Muscle of leg (tissue), 11 donors: ENCODE measurements around the gene MRPS14. TPM values are rescaled to one million over a fixed set of nuclear protein-coding genes. Genes with fewer than 3 reads are reported as not detected.
A peak's percentile ranks its signal among the peaks of the same experiment; 100 is the strongest.

Experiments used
- DNase-seq: peaks from one replicate; pipeline ENCODE4 v3.0.0; 2013
- H3K27ac ChIP-seq: one replicate; pipeline ENCODE4 v1.5.1; 2013; ENCODE audit warnings: mild to moderate bottlenecking, low read length, control low read depth
- H3K27me3 ChIP-seq: one replicate; pipeline ENCODE4 v1.6.1; 2013; ENCODE audit warnings: low read length; ENCODE audit not compliant: control insufficient read depth, insufficient read depth
- H3K36me3 ChIP-seq: one replicate; pipeline ENCODE4 v1.6.1; 2013; ENCODE audit warnings: low read length; ENCODE audit not compliant: control insufficient read depth, insufficient read depth
- H3K4me1 ChIP-seq: one replicate; pipeline ENCODE4 v1.6.1; 2013; ENCODE audit warnings: low read length; ENCODE audit not compliant: control insufficient read depth, insufficient read depth
- H3K4me3 ChIP-seq: one replicate; pipeline ENCODE4 v1.5.1; 2013; ENCODE audit warnings: low read length, control low read depth
- H3K9me3 ChIP-seq: replicated peaks from 2 replicates; pipeline ENCODE4 v1.6.1; 2013; ENCODE audit warnings: low read depth, low read length; ENCODE audit not compliant: control insufficient read depth
- WGBS: methylation state at CpG from one replicate; pipeline ENCODE4 v1.1.5; 2013; ENCODE audit warnings: missing lambda C conversion rate; ENCODE audit not compliant: insufficient coverage; 5-methylcytosine and 5-hydroxymethylcytosine counted together
- polyA plus RNA-seq, 8 donors: library from polyadenylated mRNA; unstranded; fragments of 120-200 nt; gene quantifications; one replicate each; pipeline versions ENCODE4 v1.2.1 to v1.2.3, GENCODE V29; 2013; ENCODE audit warnings: inconsistent platforms in 1 of 8, low replicate concordance in 1 of 8; ENCODE audit not compliant: insufficient read length in 8 of 8, insufficient read depth in 1 of 8
- total RNA-seq: library from RNA; stranded (reverse); fragments of 120-200 nt; gene quantifications from one replicate; pipeline ENCODE4 v1.2.4, GENCODE V29; 2013

MRPS14 gene
- total and polyA plus RNA-seq, 9 donors: 24.5 to 29.4 (median 26.2) TPM

DNA sequence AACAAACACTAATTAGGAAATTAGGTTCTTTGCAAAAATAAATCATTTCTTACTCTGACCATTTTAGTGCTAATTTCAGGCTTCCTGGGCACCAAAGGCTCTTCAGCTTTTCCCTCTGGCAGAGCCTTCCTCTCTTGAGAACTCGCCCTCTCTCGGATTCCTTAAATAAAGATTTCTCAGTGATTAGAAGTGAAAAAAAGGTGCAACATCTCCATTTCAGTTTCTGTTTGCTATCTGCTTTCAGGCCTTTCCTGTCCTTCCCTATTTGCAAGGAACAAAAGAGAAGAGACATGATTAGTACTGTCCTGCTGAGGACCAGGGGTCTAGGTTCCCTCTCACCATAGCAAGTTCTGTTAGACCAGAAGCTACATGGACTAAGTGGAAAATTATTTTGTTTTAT lies 51.3 kb downstream of the MRPS14 start:
- no CpG with 5 or more reads among the region's 2 CpGs for WGBS
- DNase-seq: no peak
- Histone ChIP-seq H3K9me3 (no peaks in the 10 kb centered on the region), H3K27me3 (no peaks in the 10 kb centered on the region), H3K4me3 (no peak overlapping the region), H3K27ac (no peak overlapping the region), H3K4me1 (peaks cover 2% of the 10 kb centered on the region), H3K36me3 (no peaks in the 10 kb centered on the region)

- Histone ChIP-seq H3K4me1 (peaks cover 2% of the 10 kb centered on the region), H3K9me3 (no peaks in the 10 kb centered on the region), H3K36me3 (no peaks in the 10 kb centered on the region), H3K4me3 (no peak overlapping the region), H3K27me3 (no peaks in the 10 kb centered on the region), H3K27ac (no peak overlapping the region)
- DNase-seq: no peak
Observed at GRCh38 chr1:174971466-174971865, 51.8 kb downstream of the MRPS14 start.

DNA sequence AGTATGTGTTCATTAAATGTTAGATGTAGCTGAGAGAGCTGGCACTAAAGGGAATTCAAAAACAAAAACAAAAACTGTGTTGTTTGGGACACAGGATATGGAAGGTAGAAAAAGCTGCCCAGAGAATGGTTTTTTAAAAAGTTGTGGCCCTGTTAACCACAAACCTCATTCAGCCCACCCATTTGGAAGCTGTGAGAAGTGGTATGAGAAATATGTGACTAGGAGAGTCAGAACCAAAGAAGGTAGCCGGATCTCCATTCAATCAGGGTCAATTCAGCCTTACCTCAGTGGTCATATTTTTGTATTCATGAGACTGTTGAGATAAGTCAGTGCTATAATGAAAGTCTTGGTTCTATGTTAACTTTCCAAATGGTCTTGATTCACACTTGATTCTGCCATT lies 53.2 kb downstream of the MRPS14 start:
- Histone ChIP-seq H3K27ac (no peak overlapping the region), H3K4me3 (no peak overlapping the region), H3K9me3 (no peaks in the 10 kb centered on the region), H3K36me3 (no peaks in the 10 kb centered on the region), H3K27me3 (no peaks in the 10 kb centered on the region), H3K4me1 (peaks cover 7% of the 10 kb centered on the region)
- no CpG with 5 or more reads among the region's 1 CpG for WGBS
- no peak for DNase-seq

GRCh38 chr1:174968750-174969244 lies 54.4 kb downstream of the MRPS14 start:
- Histone ChIP-seq H3K27me3 (no peaks in the 10 kb centered on the region), H3K36me3 (no peaks in the 10 kb centered on the region), H3K9me3 (no peaks in the 10 kb centered on the region), H3K4me3 (no peak overlapping the region), H3K27ac (no peak overlapping the region), H3K4me1 (peaks cover 10% of the 10 kb centered on the region)
- 58% methylated on average over 3 of the region's 5 CpGs for WGBS
- no peak for DNase-seq

DNA sequence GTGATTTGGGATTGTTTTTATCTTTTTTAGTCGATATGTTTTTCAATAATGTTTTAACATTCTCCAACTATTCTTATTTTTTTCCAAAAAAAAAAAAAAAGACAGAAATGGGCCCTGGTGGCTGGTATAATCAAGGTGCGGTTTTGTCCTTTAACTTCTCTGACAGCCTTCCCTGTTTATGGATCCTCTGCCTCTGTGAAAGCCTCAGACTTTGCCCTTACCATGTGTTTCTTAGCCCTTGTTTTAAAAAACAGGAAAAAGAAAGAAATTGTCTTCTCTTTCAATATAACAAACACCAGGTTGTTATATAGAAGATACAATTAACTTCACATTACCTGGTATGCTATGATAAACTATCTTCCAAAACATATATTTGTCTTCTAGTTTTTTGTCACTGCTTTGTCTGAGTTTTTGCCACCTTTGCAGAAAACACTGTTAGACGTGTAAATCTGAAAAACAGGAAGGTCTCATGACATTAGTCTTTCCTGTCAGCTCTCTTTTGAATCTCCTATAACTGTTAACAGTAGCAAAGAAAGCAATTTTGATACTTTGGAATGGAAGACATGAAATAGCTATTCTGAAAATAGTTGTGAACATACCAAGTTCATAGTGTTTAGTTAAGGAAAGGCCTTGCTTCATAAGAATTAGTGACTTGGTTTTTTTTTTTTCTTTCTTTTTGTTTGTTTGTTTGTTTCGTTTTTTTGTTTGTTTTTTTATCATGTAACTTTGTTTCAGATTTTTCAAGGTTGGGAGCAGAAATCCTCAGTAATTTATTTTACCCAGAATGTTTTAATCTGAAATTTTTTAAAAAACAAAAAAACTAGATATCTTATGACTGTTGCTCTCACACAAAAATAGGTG lies 55.1 kb downstream of the MRPS14 start:
- peak; percentile 50 for DNase-seq
- Histone ChIP-seq H3K27me3 (no peaks in the 10 kb centered on the region), H3K36me3 (no peaks in the 10 kb centered on the region), H3K4me1 (peaks cover 10% of the 10 kb centered on the region), H3K4me3 (no peak overlapping the region), H3K9me3 (no peaks in the 10 kb centered on the region), H3K27ac (no peak overlapping the region)
- WGBS: no CpG with 5 or more reads among the region's 4 CpGs

- Histone ChIP-seq H3K9me3 (no peaks in the 10 kb centered on the region), H3K4me1 (peaks cover 10% of the 10 kb centered on the region), H3K27ac (peak overlapping the region; percentile 74), H3K4me3 (no peak overlapping the region), H3K36me3 (no peaks in the 10 kb centered on the region), H3K27me3 (no peaks in the 10 kb centered on the region)
- DNase-seq: no peak
- WGBS: no CpG with 5 or more reads among the region's 1 CpG
Observed at GRCh38 chr1:174966008-174966572, 57.1 kb downstream of the MRPS14 start.

GRCh38 chr1:174965362-174966007 lies 57.7 kb downstream of the MRPS14 start:
- DNase-seq: peak; percentile 64
- 31% methylated on average over 2 of the region's 3 CpGs for WGBS
- peaks cover 10% of the 10 kb centered on the region for H3K4me1 ChIP-seq
- no peak overlapping the region for H3K4me3 ChIP-seq
- H3K9me3 ChIP-seq: no peaks in the 10 kb centered on the region
- no peaks in the 10 kb centered on the region for H3K27me3 ChIP-seq
- no peaks in the 10 kb centered on the region for H3K36me3 ChIP-seq
- H3K27ac ChIP-seq: peak overlapping the region; percentile 74

DNA sequence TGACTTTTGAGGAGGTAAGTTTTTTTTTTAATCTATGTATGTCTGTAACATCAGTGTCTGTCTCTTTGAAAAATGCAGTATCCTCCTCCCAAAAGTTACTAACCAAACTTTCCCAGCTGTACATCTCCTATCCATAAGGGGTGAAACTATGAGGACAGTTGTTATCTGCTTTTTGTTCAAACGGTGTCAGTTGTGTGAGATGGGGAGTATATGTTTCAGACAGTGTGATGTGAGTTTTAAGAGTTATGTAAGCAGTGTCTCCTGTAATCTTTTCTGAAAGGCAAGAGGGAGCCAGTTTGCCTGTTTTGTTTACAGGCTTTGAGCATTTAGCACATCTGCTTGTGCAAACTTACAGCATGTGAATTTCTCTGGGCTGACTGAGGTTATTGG lies 58.3 kb downstream of the MRPS14 start:
- Histone ChIP-seq H3K9me3 (no peaks in the 10 kb centered on the region), H3K27me3 (no peaks in the 10 kb centered on the region), H3K4me1 (peaks cover 10% of the 10 kb centered on the region), H3K36me3 (no peaks in the 10 kb centered on the region), H3K27ac (peak overlapping the region; percentile 74), H3K4me3 (no peak overlapping the region)
- DNase-seq: peak; percentile 80
- no CpG with 5 or more reads among the region's 1 CpG for whole genome bisulfite sequencing

DNA sequence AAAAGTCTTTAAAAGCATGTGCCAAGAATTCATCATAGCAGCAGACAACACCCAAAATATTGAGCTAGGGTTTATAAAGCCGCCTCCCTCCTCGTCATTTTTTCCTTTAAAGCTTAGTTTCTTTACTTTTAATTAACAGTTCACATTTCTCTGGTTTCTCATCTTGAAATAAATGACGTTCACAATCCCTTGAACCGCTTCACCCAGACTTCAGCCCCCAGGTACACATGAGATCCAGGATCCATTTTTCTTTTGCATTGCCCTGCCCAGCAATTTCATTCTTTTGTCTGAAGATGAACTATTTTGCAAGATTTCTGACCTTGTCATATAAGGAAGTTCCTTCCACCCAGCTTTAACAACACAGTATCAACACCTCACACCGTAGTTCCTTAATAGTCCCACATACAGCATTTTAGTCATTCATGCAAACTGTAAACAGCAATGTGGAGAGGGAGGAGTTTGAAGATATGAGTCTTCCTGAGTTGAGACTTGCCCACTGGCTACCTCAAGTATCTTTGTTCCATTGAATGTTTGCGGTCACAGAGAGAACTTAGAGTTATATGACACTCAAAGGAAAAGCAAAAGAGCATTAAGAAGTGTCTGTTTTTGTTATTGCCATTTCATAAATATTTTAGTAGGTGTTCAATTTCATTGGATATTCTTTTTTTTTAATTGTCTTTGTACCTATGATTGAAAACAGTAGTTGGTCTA lies 58.8 kb downstream of the MRPS14 start:
- Histone ChIP-seq H3K27ac (peak overlapping the region; percentile 74), H3K9me3 (no peaks in the 10 kb centered on the region), H3K36me3 (no peaks in the 10 kb centered on the region), H3K4me1 (peaks cover 10% of the 10 kb centered on the region), H3K4me3 (no peak overlapping the region), H3K27me3 (no peaks in the 10 kb centered on the region)
- 53% methylated on average over 4 of the region's 6 CpGs for WGBS
- peak; percentile 79 for DNase-seq
